Femur (tissue), 1 donor: ENCODE measurements around the gene LAMC2.
A peak's percentile ranks its signal among the peaks of the same experiment; 100 is the strongest.

Source experiments
- DNase-seq: peaks from one replicate; pipeline ENCODE4 v3.0.0-alpha.2; 2017

LAMC2 gene

DNA sequence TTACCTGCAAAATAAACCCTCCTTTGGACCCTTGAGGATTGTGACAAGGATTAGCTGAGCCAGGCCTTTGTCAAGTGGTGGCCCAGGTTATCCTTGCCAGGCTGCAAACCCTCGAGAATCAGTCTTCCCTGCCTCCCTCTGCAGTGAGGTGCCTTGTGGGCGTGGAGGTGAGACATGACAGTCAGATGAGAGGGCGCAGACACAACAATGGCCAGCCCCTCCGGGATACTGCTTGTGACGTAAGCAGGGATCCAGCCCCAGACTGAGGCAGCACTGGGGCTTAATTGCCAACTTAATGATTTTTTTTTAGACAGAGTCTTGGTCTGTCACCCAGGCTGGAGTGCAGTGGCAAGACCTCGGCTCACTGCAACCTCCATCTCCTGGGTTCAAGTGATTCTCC lies 104.6 kb downstream of the LAMC2 start:
- DNase-seq, result no peak

DNA sequence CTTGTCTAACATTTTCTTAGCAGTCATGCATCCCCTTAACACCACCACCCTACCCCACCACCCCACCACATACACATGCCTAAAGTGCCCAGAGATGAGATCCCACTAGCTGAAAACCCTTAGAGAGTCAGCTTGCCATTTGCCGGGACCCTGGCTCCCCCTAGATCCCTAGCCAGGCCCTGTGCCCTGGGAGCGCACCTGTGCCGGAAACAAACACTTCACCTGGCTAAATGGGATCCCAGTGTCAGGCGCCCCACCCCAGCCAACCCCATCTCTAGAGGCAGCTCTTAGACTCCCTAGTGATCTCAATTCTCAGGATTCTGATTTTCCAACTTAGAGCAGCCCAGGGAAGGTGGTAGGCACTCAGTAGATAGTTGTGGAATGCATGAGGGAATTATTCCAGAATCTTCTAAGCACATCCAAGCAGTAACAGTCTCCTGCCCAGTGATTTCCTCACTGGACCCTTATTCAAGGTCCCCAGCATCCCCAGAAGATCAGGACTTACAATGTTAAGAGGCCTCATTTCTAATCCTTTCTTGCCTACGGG lies 105.2 kb downstream of the LAMC2 start:
- no peak for DNase-seq

DNA sequence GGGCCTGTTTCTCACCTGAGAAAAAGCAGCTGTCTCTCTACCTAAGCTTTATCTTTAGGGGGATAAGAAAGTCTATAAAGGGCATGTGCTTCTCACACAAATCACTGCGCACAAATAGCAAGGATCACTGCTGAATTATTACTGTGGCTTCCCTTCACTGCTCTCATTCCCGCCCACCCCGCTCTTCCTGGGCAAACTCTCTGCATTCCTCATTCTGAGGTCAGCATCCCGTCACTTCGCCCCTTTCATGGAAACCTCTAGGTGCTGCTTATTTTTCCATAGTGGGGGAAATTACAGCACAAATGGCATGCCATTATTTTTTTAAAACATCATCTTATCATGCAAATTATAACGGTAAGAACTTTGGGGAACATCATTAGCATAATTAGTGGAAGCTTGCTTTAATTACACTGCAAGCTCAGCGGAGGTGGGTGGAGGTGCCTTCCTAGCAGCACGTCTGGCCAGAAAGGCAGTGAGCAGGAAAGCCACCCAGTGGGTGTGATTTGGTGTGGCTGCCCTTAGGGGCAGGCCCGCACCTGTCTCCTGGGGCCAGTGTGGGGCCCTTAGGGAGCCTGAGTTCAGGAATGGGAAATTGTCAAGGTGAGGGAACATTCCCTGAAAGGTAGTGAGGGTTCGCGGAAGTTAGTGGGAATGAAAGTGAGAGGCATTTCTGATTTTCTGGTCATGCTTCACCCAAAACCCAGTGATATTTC lies 105.9 kb downstream of the LAMC2 start:
- DNase-seq, result peak; percentile 82

DNA sequence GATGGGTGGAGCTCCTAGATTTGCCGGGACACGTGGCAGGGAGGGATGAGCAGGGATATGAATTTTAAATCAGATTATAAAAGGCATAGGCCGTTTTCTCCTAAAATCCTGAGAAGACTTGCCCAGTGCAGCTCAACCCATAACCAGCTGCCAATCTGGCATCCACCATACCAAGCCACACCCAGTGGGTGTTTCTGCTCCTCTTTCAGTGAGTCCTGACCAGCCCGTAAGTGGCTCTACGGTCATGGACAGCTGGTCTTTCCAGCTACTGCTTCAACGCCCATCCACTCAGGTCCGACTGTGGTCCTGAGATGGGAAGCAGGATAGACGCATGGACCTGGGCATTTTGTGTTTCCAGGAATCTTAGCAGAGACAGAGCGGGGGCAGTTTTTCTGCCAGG lies 107.2 kb downstream of the LAMC2 start:
- DNase-seq, result no peak

DNA sequence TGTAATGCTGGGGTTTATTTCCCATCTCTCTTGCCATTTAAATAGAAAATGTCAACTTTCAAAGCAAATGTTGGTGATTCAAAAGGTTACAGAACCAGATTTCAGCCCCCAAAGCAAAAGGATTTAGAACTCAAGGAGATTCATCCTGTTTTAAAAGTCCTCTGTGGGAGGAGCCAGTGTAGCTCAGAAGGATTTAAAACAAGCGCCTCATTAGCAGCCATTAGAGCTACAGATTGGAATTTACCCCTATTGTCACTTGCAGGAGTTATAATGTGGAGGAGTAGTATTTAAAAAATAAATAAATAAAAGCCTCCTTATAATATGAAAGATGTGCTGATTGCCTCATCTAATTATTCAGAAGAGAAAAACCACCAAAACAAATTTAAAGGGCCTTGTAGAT lies 107.8 kb downstream of the LAMC2 start:
- DNase-seq, result no peak
